Astrocyte of the cerebellum (primary cell): ENCODE data around the gene TCERG1L.

ENCODE experiments used
- DNase-seq: peaks from one replicate; pipeline ENCODE4 v3.0.0-alpha.2; 2011; ENCODE audit warnings: low read depth
- H3K4me3 ChIP-seq: 2 replicates; pipeline ENCODE4 v1.5.1; 2011; ENCODE audit warnings: mild to moderate bottlenecking, low read depth, low read length, moderate library complexity
- CTCF ChIP-seq: IDR thresholded peaks from 2 replicates; pipeline ENCODE4 v1.5.1; 2012; ENCODE audit warnings: low read length, low read depth, moderate library complexity, mild to moderate bottlenecking; ENCODE audit errors: missing control alignments
- in situ Hi-C: cut with HindIII; loops from 2 replicates; pipeline ENCODE4 v1.10.0; 2017; ENCODE audit warnings: low sequenced_read_pairs

The TCERG1L gene

GRCh38 chr10:131288648-131289047 lies 22.9 kb downstream of the TCERG1L start:
- H3K4me3 ChIP-seq = no peak overlapping the region
- no peak for TF ChIP-seq CTCF
- in situ Hi-C loops = no loop called here
- no peak for DNase-seq

GRCh38 chr10:131282961-131283360 lies 28.6 kb downstream of the TCERG1L start:
- no peak for TF ChIP-seq CTCF
- DNase-seq = no peak
- H3K4me3 ChIP-seq = no peak overlapping the region
- in situ Hi-C loops = no loop called here

- DNase-seq = no peak
- no peak overlapping the region for H3K4me3 ChIP-seq
- in situ Hi-C loops = no loop called here
- TF ChIP-seq CTCF = no peak
Observed at GRCh38 chr10:131280101-131280500, 31.4 kb downstream of the TCERG1L start.

GRCh38 chr10:131279516-131279915 lies 32.0 kb downstream of the TCERG1L start:
- no peak overlapping the region for H3K4me3 ChIP-seq
- in situ Hi-C loops = no loop called here
- DNase-seq = no peak
- no peak for TF ChIP-seq CTCF

- DNase-seq = no peak
- no peak overlapping the region for H3K4me3 ChIP-seq
- TF ChIP-seq CTCF = no peak
- in situ Hi-C loops = no loop called here
Observed at GRCh38 chr10:131277969-131278368, 33.6 kb downstream of the TCERG1L start.

- DNase-seq = no peak
- no peak overlapping the region for H3K4me3 ChIP-seq
- in situ Hi-C loops = no loop called here
- TF ChIP-seq CTCF = no peak
Observed at GRCh38 chr10:131277278-131277677, 34.2 kb downstream of the TCERG1L start.

- no peak overlapping the region for H3K4me3 ChIP-seq
- in situ Hi-C loops = no loop called here
- DNase-seq = no peak
- no peak for TF ChIP-seq CTCF
Observed at GRCh38 chr10:131275691-131276090, 35.8 kb downstream of the TCERG1L start.
